Panc1 (cell line): Measurements from ENCODE around the gene HOXA10. TPM values are rescaled to one million over a fixed set of nuclear protein-coding genes. Genes with fewer than 3 reads are reported as not detected.

Source experiments
- ATAC-seq: fragments of 200-7000 bp; cut with Tn5 transposase; 2 replicates; pipeline ENCODE4 v1.9.1; 2020; ENCODE audit warnings: mild to moderate bottlenecking, moderate library complexity
- BruUV-seq: library from RNA; stranded (reverse); fragments of 400-500 nt; replicated peaks from 2 replicates; lab custom pipeline; 2021; lab: Mats Ljungman, UMichigan
- CTCF ChIA-PET: fragments of 300-600 bp; sonication (Branson Sonifier 250); formaldehyde crosslinking; loops from one replicate; lab custom pipeline; 2022; ENCODE audit warnings: antibody characterized with exemption; lab: Charles Lee
- POLR2A ChIA-PET: fragments of 300-600 bp; sonication (Branson Sonifier 250); formaldehyde crosslinking; loops from one replicate; lab custom pipeline; 2022; ENCODE audit warnings: antibody characterized with exemption; lab: Charles Lee
- DNase-seq: peaks from one replicate; pipeline ENCODE4 v3.0.0-alpha.2; 2010; ENCODE audit warnings: low read depth, low spot score
- H3K27ac ChIP-seq: 2 replicates; pipeline ENCODE4 v1.5.1; 2011; ENCODE audit warnings: mild to moderate bottlenecking, low read length, inconsistent platforms
- H3K27me3 ChIP-seq: fragments of 200-500 bp; sonication (Bioruptor generic); 2 replicates; pipeline ENCODE4 v1.6.0; 2014; ENCODE audit warnings: low read length, inconsistent platforms; ENCODE audit not compliant: control insufficient read depth, insufficient read depth
- H3K36me3 ChIP-seq: fragments of 200-500 bp; sonication (Bioruptor generic); 2 replicates; pipeline ENCODE4 v1.5.1; 2014; ENCODE audit warnings: inconsistent platforms, mild to moderate bottlenecking, low read length, moderate library complexity; ENCODE audit not compliant: control insufficient read depth, insufficient read depth
- H3K4me1 ChIP-seq: 2 replicates; pipeline ENCODE4 v1.5.1; 2011; ENCODE audit warnings: inconsistent platforms, mild to moderate bottlenecking, low read length, moderate library complexity; ENCODE audit not compliant: control insufficient read depth, insufficient read depth
- H3K4me3 ChIP-seq, 2 experiments: 2 replicates each; pipeline ENCODE4 v1.5.1; 2011 to 2012; ENCODE audit warnings: low read depth in 2 of 2, low read length in 2 of 2, mild to moderate bottlenecking in 2 of 2, inconsistent platforms in 1 of 2, moderate library complexity in 1 of 2
- H3K9me3 ChIP-seq: fragments of 200-500 bp; sonication (Bioruptor generic); 2 replicates; pipeline ENCODE4 v1.5.1; 2014; ENCODE audit warnings: low read depth, mild to moderate bottlenecking, inconsistent platforms, low read length, moderate library complexity; ENCODE audit not compliant: control insufficient read depth, insufficient read depth
- CTCF ChIP-seq: fragments of 450-650 bp; IDR thresholded peaks from 2 replicates; pipeline ENCODE4 v1.5.1; 2017; ENCODE audit warnings: mild to moderate bottlenecking
- POLR2AphosphoS5 ChIP-seq: IDR thresholded peaks from 2 replicates; pipeline ENCODE4 v1.6.1; 2012; ENCODE audit warnings: mild to moderate bottlenecking, low read depth, low read length, moderate library complexity
- SIN3A ChIP-seq: IDR thresholded peaks from 2 replicates; pipeline ENCODE4 v1.6.1; 2012; ENCODE audit warnings: low read depth, mild to moderate bottlenecking, low read length, moderate library complexity, borderline replicate concordance; ENCODE audit not compliant: insufficient read depth
- TCF7L2 ChIP-seq: IDR thresholded peaks from 2 replicates; pipeline ENCODE4 v1.6.1; 2011; ENCODE audit warnings: mild to moderate bottlenecking, low read depth, low read length, inconsistent platforms
- in situ Hi-C: cut with HindIII; loops from 2 replicates; pipeline ENCODE4 v1.10.0; 2016; ENCODE audit warnings: low sequenced_read_pairs, low pct_unique_long_range_greater_than_20kb
- intact Hi-C: fragments of 100-400 bp; cut with micrococcal nuclease; formaldehyde crosslinking; loops from one replicate; pipeline ENCODE4 v1.10.0; 2022; ENCODE audit not compliant: unreplicated experiment
- total RNA-seq: library from RNA; stranded (reverse); gene quantifications from one replicate; pipeline ENCODE4 v1.2.1, GENCODE V29; 2021; ENCODE audit not compliant: unreplicated experiment
- TF ChIP-seq, protein P1 (sequence below), 2 experiments: IDR thresholded peaks; 2 replicates each; pipeline ENCODE4 v1.6.1; 2011 to 2012; ENCODE audit warnings: low read depth in 2 of 2, control low read depth in 1 of 2, low read length in 1 of 2, mild to moderate bottlenecking in 1 of 2, moderate library complexity in 1 of 2; ENCODE audit not compliant: insufficient read depth in 1 of 2

HOXA10 gene
- total RNA-seq, 1 experiment from 2014 or later, result 0.41 TPM

DNA sequence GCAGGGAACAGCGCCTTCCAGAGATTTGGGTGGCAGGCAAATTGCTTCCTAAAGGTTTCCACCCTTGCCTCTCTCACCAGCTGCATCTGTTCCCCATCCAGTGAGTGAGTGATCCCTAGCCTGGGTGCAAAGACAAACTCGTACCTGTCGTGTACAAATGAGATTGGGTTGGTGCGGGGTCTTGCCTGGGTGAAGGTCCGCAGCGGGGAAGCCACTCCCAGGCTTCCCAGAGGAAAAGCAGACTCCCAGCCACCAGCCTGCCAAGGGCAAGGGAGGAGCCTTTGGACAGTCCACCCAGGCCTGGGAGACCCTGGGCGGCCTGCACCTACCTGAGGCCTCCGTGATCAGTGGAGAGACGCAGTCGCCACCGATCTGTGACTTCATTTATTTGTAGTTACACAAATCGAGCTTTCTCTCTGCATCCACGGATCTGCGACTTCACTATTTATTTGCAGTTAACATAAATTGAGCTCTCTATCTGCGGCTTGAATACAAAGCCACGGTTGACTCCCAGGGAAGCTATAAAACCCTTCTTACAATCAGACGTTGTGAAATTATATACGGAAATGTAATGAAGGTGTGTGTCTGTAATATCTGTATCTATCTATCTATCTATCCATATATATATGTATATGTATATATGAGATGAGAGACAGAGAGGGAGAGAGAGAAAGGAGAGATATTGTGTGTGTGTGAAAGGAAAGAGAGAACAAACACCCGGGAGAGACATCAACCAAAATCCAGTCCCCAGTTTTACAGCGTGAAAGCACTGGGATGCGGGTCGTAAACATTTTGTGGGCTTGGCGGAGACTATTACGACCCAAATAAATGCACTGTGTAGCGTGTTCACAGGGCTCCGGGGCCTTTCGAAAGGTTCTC lies 14.6 kb downstream of the HOXA10 start:
- intact Hi-C loops, result loop anchor here (2.0 to 5.0 kb wide), 2 partner anchors 477 to 782 kb away; no protein-coding TSS in a partner anchor
- H3K4me1 ChIP-seq, result 0 out of 2 replicates have a peak, but pooled peaks cover 3% of the 10 kb centered on the region
- DNase-seq, result no peak

More for the DNA sequence above, 14.6 kb downstream of the HOXA10 start:
- no peak for ATAC-seq
- ChIA-PET CTCF (interaction anchor here (0.5 to 1.2 kb wide), 3 partner anchors 316 to 866 kb away, joined by 3 to 4 read pairs (median 3); no protein-coding TSS in a partner anchor), POLR2A (interaction anchor here (0.6 kb wide), 1 partner anchor 167 kb away, joined by 5 read pairs; no protein-coding TSS in a partner anchor)
- no peak overlapping the region for H3K27ac ChIP-seq
- no TSS peak for BruUV-seq
- no peaks in the 10 kb centered on the region for H3K9me3 ChIP-seq
- no peaks in the 10 kb centered on the region; the same call in 1 of the 2 replicates for H3K36me3 ChIP-seq
- no peaks in the 10 kb centered on the region for H3K27me3 ChIP-seq
- H3K4me3 ChIP-seq, result no peak overlapping the region
- in situ Hi-C loops, result no loop called here
- TF ChIP-seq POLR2AphosphoS5 (no peak), SIN3A (no peak), TCF7L2 (no peak), CTCF (no peak)
- TF ChIP-seq, protein P1, sequence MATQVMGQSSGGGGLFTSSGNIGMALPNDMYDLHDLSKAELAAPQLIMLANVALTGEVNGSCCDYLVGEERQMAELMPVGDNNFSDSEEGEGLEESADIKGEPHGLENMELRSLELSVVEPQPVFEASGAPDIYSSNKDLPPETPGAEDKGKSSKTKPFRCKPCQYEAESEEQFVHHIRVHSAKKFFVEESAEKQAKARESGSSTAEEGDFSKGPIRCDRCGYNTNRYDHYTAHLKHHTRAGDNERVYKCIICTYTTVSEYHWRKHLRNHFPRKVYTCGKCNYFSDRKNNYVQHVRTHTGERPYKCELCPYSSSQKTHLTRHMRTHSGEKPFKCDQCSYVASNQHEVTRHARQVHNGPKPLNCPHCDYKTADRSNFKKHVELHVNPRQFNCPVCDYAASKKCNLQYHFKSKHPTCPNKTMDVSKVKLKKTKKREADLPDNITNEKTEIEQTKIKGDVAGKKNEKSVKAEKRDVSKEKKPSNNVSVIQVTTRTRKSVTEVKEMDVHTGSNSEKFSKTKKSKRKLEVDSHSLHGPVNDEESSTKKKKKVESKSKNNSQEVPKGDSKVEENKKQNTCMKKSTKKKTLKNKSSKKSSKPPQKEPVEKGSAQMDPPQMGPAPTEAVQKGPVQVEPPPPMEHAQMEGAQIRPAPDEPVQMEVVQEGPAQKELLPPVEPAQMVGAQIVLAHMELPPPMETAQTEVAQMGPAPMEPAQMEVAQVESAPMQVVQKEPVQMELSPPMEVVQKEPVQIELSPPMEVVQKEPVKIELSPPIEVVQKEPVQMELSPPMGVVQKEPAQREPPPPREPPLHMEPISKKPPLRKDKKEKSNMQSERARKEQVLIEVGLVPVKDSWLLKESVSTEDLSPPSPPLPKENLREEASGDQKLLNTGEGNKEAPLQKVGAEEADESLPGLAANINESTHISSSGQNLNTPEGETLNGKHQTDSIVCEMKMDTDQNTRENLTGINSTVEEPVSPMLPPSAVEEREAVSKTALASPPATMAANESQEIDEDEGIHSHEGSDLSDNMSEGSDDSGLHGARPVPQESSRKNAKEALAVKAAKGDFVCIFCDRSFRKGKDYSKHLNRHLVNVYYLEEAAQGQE (IDR thresholded peaks at IDR 0.05; ENCODE audit: insufficient read depth in 1 of 2, low read depth in 2 of 2, low read length in 1 of 2), result no peak
